Calu3 (cell line): ENCODE results near the gene CABP1. TPM values are rescaled to one million over a fixed set of nuclear protein-coding genes. Genes with fewer than 3 reads are reported as not detected.

Source experiments
- Bru-seq: library from RNA; stranded (reverse); fragments of 400-500 nt; gene quantifications from one replicate; lab custom pipeline; 2021; lab: Mats Ljungman, UMichigan
- BruChase-seq, 2 experiments: library from RNA; stranded (reverse); fragments of 400-500 nt; gene quantifications; one replicate each; lab custom pipeline; 2021; lab: Mats Ljungman, UMichigan
- BruUV-seq: library from RNA; stranded (reverse); fragments of 400-500 nt; replicated peaks from 2 replicates; lab custom pipeline; 2021; lab: Mats Ljungman, UMichigan
- CTCF ChIA-PET: fragments of 300-600 bp; sonication (Branson Sonifier 250); formaldehyde crosslinking; loops from one replicate; lab custom pipeline; 2022; ENCODE audit warnings: antibody characterized with exemption; lab: Charles Lee
- DNase-seq: peaks from one replicate; pipeline ENCODE4 v3.0.0; 2022
- H3K27ac Mint-ChIP-seq: one replicate; pipeline ENCODE4 v1.8.0; 2022; ENCODE audit warnings: mixed read lengths; ENCODE audit not compliant: unreplicated experiment
- H3K27me3 Mint-ChIP-seq: one replicate; pipeline ENCODE4 v1.8.0; 2022; ENCODE audit warnings: mixed read lengths; ENCODE audit not compliant: unreplicated experiment
- H3K36me3 Mint-ChIP-seq: one replicate; pipeline ENCODE4 v1.8.0; 2022; ENCODE audit warnings: mild to moderate bottlenecking, moderate library complexity, mixed read lengths; ENCODE audit not compliant: insufficient read depth, unreplicated experiment
- H3K4me1 Mint-ChIP-seq: one replicate; pipeline ENCODE4 v1.8.0; 2022; ENCODE audit warnings: mild to moderate bottlenecking, low read depth, mixed read lengths; ENCODE audit not compliant: unreplicated experiment
- H3K4me3 Mint-ChIP-seq: one replicate; pipeline ENCODE4 v1.8.0; 2022; ENCODE audit warnings: mild to moderate bottlenecking, low read depth, moderate library complexity, mixed read lengths; ENCODE audit not compliant: unreplicated experiment
- H3K9me3 Mint-ChIP-seq: one replicate; pipeline ENCODE4 v1.8.0; 2022; ENCODE audit warnings: low read depth, mixed read lengths; ENCODE audit not compliant: unreplicated experiment
- intact Hi-C: fragments of 100-400 bp; cut with micrococcal nuclease; formaldehyde crosslinking; loops from one replicate; pipeline ENCODE4 v1.10.0; 2022; ENCODE audit not compliant: unreplicated experiment
- long read RNA-seq: library from polyadenylated mRNA; stranded (forward); transcript quantifications from one replicate; pipeline ENCODE4 v2.0.0, GENCODE V29; 2022
- total RNA-seq: library from RNA; stranded (reverse); gene quantifications from 2 replicates; pipeline ENCODE4 v1.2.3, GENCODE V29; 2022
- TF ChIP-seq, protein P1 (sequence below): fragments of 200-600 bp; IDR thresholded peaks from one replicate; pipeline ENCODE4 v1.8.0; 2022; ENCODE audit warnings: antibody characterized with exemption; ENCODE audit not compliant: unreplicated experiment

CABP1 gene
- total RNA-seq (0.14 and 0.98 TPM in 2 replicates), Bru-seq, nascent RNA (percentile 19 among the genes with signal in this experiment), BruChase-seq, experiment 1, labeled RNA remaining after a 6-hour chase (percentile 20 among the genes with signal in this experiment), BruChase-seq, experiment 2, labeled RNA remaining after a 2-hour chase (percentile 22 among the genes with signal in this experiment)
- long read RNA-seq, partial matches to known transcripts: 0 of 1 reads
- long read RNA-seq, other reads (novel, unspliced or antisense): 0 of 1 reads

DNA sequence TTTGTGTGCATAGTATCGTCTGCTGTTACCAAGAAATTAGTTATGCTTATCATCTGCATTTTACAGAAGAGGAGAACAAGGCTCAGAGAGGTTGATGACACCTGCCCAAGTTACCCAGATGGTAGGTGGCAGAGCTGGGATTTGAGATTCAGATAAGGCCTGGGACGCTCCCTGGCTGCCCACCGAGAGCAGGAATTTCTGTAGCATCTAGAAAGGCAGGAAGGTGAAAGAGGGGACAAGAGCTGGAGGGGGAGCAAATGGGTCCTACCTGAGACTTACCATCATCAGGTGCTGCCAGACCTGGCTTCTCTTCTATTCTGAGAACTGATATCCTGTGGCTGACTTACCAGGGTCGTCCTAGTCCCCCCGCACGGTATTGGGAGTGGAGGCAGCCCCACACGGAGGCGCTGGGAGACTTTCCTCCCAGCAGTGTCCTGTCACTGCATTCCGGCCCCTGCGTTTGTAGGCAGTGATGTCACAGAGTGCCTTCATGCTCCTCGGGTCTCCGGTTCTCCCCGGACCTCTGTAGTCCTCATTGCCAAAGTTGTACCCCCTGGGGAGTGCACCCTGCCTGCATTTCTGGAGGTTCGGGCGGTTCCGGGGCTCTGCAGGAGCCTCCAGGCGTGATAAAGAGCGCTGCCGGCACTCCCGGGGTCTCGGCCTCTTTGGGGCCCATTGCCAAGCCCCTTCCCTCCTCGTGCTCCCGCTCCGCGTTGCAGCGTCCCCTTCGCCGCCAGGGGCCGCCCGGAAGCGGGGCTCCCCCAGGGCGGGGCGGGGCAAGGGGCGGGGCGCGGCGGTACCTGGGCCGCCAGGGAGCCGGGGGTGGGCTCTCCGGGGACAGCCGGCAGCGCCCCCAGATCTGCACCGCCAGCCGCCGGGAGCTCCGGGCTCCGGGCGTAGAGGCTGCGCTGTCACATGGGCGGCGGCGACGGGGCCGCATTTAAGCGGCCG, at the start of gene CABP1:
CABP1 (plus strand) TSS at position 856 of the 951 bp plus-strand sequence; CDS start at position 916, 60 bp downstream.
- TF ChIP-seq, protein P1, sequence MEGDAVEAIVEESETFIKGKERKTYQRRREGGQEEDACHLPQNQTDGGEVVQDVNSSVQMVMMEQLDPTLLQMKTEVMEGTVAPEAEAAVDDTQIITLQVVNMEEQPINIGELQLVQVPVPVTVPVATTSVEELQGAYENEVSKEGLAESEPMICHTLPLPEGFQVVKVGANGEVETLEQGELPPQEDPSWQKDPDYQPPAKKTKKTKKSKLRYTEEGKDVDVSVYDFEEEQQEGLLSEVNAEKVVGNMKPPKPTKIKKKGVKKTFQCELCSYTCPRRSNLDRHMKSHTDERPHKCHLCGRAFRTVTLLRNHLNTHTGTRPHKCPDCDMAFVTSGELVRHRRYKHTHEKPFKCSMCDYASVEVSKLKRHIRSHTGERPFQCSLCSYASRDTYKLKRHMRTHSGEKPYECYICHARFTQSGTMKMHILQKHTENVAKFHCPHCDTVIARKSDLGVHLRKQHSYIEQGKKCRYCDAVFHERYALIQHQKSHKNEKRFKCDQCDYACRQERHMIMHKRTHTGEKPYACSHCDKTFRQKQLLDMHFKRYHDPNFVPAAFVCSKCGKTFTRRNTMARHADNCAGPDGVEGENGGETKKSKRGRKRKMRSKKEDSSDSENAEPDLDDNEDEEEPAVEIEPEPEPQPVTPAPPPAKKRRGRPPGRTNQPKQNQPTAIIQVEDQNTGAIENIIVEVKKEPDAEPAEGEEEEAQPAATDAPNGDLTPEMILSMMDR: peak; percentile 66
- Mint-ChIP-seq H3K4me1 (peaks cover 13% of the 10 kb centered on the region), H3K36me3 (peaks cover 6% of the 10 kb centered on the region), H3K27me3 (peaks cover 41% of the 10 kb centered on the region), H3K27ac (no peak within 1 kb of the TSS), H3K9me3 (no peaks in the 10 kb centered on the region), H3K4me3 (peak within 1 kb of the TSS; percentile 71)
- intact Hi-C loops: no loop called here
- BruUV-seq: no TSS peak
- peak; percentile 77 for DNase-seq
- CTCF ChIA-PET: interaction anchor here (0.6 to 1.3 kb wide), 5 partner anchors 9 to 55 kb away, joined by 3 to 4 read pairs (median 3); partner anchors contain the start of gene MLEC

DNA sequence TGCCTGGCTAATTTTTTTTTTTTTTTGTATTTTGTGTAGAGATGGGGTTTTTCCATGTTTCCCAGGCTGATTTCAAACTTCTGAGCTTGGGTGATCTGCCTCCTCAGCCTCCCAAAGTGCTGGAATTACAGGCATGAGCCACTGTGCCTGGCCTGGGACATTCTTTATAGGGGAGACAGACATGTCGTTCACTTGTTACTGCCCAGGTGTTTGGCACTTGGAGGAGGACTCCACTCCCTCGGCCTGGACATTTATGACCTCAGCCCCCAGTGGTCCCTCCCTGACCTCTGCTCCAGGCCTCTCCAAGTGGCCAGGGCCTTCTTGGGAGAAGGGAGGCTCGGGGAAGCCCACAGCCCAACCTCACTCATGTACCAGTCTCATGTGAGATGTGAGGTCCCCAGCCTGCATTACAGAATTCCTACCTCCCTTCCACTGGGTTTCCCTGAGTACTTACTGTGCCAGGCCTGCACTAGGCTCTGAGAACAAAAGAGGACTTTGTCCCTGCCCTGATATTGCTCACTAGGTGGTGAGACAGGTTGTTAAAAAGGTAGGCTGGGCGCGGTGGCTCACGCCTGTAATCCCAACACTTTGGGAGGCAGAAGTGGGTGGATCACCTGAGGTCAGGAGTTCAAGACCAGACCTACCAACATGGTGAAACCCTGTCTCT, 49.6 kb upstream of the CABP1 start:
- peak; percentile 36 for DNase-seq
- Mint-ChIP-seq H3K27me3 (peaks cover 10% of the 10 kb centered on the region), H3K9me3 (no peaks in the 10 kb centered on the region), H3K36me3 (no peaks in the 10 kb centered on the region), H3K4me3 (no peak overlapping the region), H3K27ac (no peak overlapping the region), H3K4me1 (peaks cover 8% of the 10 kb centered on the region)
- CTCF ChIA-PET: interaction anchor here (0.8 kb wide), 1 partner anchor 36 kb away, joined by 3 read pairs; no protein-coding TSS in a partner anchor
- intact Hi-C loops: no loop called here
- TF ChIP-seq, protein P1: no peak
- BruUV-seq: no TSS peak

DNA sequence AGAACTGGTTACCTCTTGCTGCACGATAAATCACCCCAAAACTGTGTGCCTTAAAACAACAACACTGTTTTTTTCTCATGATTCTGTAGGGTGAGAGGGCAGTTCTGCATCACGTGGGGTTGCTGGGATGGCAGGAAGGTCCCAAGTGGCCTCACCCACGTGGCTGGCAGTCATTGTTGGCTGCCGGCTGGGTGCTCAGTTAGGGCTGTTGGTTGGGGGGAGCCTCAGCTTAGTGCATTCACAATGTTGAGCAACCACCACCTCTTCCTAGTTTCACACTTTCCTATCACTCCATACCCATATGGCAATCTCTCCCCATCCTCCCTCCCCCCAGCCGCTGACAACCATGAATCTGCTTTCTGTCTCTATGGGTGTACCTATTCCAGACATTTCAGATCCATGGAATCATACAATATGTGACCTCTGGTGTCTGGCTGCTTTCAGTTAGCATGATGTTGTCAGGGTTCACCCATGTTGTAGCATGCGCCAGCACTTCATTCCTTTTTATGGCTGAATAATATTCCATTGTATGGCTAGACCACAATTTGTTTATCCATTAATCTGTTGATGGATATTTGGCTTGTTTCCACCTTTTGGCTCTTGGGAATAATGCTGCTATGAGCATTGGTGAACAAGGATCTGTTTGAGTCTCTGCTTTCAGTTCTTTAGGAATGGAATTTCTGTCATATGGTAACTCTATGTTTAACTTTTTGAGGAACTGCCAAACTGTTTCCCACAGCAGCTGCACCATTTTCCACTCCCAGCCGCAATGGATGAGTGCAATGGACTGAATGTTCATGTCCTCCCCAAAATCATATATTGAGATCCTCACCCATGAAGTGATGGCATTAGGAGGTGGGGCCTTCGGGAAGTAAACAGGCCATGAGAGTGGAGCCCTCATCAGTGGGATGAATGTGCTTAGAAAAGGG, 48.0 kb upstream of the CABP1 start:
- no peaks in the 10 kb centered on the region for H3K9me3 Mint-ChIP-seq
- CTCF ChIA-PET: interaction anchor here (0.6 kb wide), 1 partner anchor 37 kb away, joined by 3 read pairs; no protein-coding TSS in a partner anchor
- no peak for DNase-seq
- no peak overlapping the region for H3K4me3 Mint-ChIP-seq
- no TSS peak for BruUV-seq
- intact Hi-C loops: no loop called here
- H3K36me3 Mint-ChIP-seq: no peaks in the 10 kb centered on the region
- no peak overlapping the region for H3K27ac Mint-ChIP-seq
- no peaks in the 10 kb centered on the region for H3K27me3 Mint-ChIP-seq
- TF ChIP-seq, protein P1: no peak
- peaks cover 8% of the 10 kb centered on the region for H3K4me1 Mint-ChIP-seq
